GM18907 (cell line): ENCODE data around the gene GDF15.
"Not testable (repeated sequence)": the region's sequence is repeated elsewhere in the genome, so short reads cannot be mapped to it uniquely, and the experiment has no call there.

Source experiments
- ATAC-seq: cut with Tn5 transposase; IDR thresholded peaks from one replicate; pipeline ENCODE4 v1.9.1; 2021; ENCODE audit warnings: mild to moderate bottlenecking, moderate library complexity; ENCODE audit not compliant: unreplicated experiment

GDF15 gene

GRCh38 chr19:18363787-18364186, 22.2 kb upstream of the GDF15 start:
- ATAC-seq: no peak

- ATAC-seq: not testable (repeated sequence)
Observed at GRCh38 chr19:18364277-18364825, 21.6 kb upstream of the GDF15 start.

- ATAC-seq: no peak
Observed at GRCh38 chr19:18364826-18365528, 21.0 kb upstream of the GDF15 start.

GRCh38 chr19:18366021-18366435, 19.9 kb upstream of the GDF15 start:
- no peak for ATAC-seq

- ATAC-seq: no peak
Observed at GRCh38 chr19:18368504-18369222, 17.3 kb upstream of the GDF15 start.

- no peak for ATAC-seq
Observed at GRCh38 chr19:18373407-18373891, 12.5 kb upstream of the GDF15 start.

GRCh38 chr19:18373892-18374629, 11.9 kb upstream of the GDF15 start:
- ATAC-seq: peak; percentile 79

GRCh38 chr19:18377026-18377425, 8.9 kb upstream of the GDF15 start:
- ATAC-seq: no peak

- no peak for ATAC-seq
Observed at GRCh38 chr19:18379803-18380747, 5.9 kb upstream of the GDF15 start.

- no peak for ATAC-seq
Observed at GRCh38 chr19:18380843-18381242, 5.1 kb upstream of the GDF15 start.

GRCh38 chr19:18383622-18384021, 2.3 kb upstream of the GDF15 start:
- ATAC-seq: not testable (repeated sequence)

GRCh38 chr19:18384775-18385174, 1.2 kb upstream of the GDF15 start:
- no peak for ATAC-seq

- ATAC-seq: no peak
Observed at GRCh38 chr19:18385359-18385674, 641 bp upstream of the GDF15 start.

GRCh38 chr19:18386543-18387271, 749 bp downstream of the GDF15 start:
- no peak for ATAC-seq

GRCh38 chr19:18388100-18388959, 2.4 kb downstream of the GDF15 start:
- peak; percentile 62 for ATAC-seq

- ATAC-seq: no peak
Observed at GRCh38 chr19:18388960-18389725, 3.2 kb downstream of the GDF15 start.

- no peak for ATAC-seq
Observed at GRCh38 chr19:18389726-18390064, 3.7 kb downstream of the GDF15 start.
